NCI-H69 (cell line): Measurements from ENCODE around the gene SYT8.
A peak's percentile ranks its signal among the peaks of the same experiment; 100 is the strongest.
"Not testable (repeated sequence)": the region's sequence is repeated elsewhere in the genome, so short reads cannot be mapped to it uniquely, and the experiment has no call there.

Experiments used
- DNase-seq: peaks from one replicate; lab custom pipeline; 2025; lab: John Stamatoyannopoulos, UW

SYT8 gene, protein sequence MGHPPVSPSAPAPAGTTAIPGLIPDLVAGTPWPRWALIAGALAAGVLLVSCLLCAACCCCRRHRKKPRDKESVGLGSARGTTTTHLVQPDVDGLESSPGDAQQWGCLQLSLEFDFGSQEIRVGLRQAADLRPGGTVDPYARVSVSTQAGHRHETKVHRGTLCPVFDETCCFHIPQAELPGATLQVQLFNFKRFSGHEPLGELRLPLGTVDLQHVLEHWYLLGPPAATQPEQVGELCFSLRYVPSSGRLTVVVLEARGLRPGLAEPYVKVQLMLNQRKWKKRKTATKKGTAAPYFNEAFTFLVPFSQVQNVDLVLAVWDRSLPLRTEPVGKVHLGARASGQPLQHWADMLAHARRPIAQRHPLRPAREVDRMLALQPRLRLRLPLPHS

DNA sequence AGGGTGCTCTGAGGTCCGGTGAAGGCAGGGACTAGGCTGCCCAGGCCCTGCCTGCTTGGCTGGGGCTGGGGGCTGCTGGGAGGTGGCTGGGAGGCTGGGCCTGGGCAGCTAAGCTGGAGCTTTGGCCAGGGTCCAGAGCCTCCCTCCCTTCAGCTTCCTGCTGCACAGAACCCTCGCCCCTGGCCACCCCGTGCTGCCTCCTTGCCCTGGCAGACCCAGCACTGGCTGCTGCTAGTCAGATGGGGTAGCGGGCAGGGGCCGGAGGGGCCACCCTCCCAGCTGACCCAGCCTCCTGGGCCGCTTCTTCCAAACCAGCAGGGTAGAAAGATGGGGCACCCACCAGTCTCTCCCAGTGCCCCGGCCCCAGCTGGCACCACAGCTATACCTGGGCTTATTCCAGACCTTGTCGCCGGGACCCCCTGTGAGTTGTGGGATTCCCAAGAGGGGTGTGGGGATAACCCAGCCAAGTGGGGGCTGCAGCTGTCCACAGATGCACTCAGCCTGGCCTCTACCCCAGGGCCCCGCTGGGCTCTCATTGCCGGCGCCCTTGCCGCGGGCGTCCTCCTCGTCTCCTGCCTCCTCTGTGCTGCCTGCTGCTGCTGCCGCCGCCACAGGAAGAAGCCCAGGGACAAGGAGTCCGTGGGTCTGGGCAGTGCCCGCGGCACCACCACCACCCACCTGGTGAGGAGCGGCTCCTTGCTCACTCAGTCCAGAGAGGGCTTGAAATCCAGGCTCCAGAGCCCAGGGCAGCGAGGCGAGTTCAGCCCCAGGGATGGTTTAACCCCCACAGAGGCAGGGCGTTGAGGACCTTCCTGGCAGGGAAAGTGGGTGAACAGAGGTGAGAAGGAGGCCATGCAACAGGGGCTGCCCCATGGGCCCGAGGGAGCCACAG lies at the start of gene SYT8:
SYT8 (plus strand) TSS at position 212 of the 892 bp plus-strand sequence; CDS start at position 328, 116 bp downstream.
- peak; percentile 47 for DNase-seq

DNA sequence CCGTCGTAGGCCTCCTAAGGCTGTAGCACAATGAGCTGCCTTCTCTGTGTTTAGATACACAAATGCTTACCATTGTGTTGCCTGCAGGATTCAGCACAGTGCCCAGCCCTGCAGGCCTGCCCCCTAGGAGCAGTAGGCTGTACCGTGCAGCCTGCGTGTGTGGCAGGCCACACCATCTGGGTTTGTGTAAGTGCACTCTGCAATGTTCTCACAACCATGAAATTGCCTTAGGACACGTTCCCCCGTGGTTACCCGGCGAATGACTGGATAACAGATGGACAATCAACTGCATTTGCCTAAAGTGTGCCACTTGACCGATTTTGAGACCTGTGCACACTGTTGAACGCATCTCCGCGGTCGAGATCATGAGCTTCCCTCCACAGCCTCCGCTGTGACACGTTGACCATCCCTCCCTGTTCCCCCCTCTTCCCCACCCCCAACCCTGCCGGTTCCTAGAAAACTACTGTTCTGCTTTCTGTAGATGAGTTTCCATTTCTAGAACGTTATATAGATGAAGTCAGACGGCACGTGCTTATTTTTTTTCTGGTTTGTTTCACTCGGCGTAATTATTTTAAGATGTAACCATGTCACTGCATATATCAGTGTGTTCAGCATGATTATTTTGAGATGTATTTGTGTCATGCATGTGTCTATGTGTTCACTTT lies 48.9 kb upstream of the SYT8 start:
- DNase-seq = peak; percentile 73

DNA sequence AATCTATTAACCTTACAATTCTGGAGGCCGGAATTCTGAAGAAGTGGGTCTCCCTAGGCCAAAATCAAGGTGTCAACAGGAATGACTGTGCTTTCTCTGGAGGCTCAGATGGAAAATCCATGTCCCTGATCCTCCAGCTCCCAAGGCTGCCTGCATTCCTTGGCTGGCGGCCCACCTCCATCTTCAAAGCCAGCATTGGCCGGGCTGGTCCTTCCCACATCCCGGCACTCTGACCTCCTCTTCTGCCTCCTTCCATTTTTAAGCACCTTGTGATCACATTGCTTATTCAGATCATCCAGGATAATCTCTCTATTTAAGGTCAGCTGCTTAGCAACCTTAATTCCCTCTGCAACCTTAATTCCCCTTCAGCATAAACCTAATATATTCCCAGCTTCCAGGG lies 48.3 kb upstream of the SYT8 start:
- DNase-seq = no peak

DNA sequence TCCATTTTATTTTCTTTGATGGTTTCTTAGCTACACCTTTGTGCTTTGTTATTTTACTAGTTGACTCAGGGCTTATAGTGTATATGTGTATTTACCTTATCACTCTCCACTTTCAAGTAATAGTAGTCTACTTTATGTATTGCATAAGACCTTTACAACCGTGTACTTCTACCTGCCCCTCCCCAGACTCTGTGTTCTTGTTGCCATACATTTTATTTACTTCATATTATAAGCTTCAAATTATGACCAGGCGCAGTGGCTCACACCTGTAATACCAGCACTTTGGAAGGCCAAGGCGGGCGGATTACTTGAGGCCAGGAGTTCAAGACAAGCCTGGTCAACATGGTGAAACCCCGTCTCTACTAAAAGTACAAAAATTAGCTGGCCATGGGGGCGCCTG lies 42.9 kb upstream of the SYT8 start:
- no peak for DNase-seq

DNA sequence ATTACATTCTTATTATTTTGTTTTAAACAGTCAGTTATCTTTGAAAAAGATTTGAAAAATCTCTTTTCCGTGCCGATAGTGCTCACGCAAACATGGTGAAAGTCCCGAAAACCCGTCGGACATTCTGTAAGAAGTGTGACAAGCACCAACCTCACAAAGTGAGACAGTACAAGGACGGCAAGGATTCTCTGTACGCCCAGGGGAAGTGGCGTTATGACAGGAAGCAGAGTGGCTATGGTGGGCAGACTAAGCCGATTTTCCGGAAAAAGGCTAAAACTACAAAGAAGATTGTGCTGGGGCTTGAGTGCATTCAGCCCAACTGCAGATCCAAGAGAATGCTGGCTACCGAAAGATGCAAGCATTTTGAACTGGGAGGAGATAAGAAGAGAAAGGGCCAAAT lies 42.3 kb upstream of the SYT8 start:
- DNase-seq = no peak

DNA sequence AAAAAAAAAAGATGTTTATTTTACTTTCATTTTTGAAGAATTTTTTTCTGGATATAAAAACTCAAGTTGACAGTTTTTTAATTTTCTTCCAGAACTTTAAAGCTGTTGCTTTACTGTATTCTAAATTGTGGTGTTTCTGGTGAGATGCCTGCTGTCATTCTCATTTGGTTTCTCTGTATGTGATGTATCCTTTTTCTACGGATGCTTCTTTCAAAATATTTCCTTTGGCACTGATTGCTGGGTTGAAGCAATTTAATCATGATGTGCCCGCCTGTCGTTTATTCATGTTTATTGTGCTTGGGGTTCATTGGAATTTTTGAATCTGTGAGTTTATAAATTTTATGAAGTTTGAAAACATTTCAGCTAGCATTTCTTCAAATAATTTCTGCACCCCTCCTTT lies 41.7 kb upstream of the SYT8 start:
- DNase-seq = no peak

DNA sequence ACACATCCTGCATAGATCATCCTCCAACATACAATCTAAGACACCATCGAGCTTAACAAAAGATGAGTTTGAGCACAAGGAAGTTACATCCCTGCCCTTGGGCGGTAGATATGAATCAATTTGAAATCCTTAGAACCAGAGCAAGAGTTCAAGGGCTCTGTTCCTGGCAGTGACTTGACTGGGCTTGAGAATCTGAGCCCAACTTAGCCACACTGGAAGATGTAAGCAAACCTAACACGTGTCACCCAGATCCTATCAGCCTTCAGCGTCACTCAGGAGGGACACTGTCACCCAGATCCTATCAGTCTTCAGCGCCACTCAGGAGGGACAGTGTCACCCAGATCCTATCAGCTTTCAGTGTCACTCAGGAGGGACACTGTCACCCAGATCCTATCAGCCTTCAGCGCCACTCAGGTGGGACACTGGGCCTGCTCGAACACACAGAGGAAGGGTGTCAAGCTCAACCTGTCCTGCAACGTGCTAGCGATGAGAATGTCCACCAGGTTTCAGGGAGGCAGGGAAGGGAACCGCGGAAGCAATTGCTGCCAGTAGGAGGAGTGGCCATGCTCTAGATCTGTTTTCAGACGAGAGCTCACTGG lies 38.3 kb upstream of the SYT8 start:
- no peak for DNase-seq

DNA sequence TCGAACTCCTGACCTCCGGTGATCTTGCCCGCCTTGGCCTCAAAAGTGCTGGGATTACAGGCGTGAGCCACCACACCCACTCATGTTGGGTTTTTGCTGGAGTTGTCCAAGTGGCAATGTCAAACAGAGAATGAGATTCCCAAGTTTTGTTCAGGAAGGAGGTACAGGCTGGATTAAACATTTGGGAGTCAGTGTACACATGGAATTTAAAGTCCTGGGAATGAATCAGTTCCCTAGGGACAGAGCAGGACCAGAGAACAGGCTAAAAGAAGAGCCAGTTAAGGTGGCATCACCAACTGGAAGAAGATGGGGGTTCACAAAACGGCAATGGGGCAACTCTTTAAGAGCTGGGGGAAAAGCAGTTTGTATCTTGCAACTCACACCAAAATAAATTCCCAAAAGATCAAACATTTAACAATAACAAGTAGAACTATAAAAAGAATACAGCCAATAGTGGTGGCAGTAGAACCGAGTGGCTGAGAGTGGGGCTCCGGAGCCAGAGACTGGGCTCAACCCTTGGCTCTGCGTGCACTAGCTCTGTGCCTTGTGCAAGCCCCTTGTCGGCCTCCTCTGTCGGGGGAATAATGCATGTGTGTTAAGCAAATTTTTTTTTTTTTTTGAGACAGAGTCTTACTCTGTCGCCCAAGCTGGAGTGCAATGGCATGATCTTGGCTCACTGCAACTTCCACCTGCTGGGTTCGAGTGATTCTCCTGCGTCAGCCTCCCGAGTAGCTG lies 37.2 kb upstream of the SYT8 start:
- DNase-seq = no peak

DNA sequence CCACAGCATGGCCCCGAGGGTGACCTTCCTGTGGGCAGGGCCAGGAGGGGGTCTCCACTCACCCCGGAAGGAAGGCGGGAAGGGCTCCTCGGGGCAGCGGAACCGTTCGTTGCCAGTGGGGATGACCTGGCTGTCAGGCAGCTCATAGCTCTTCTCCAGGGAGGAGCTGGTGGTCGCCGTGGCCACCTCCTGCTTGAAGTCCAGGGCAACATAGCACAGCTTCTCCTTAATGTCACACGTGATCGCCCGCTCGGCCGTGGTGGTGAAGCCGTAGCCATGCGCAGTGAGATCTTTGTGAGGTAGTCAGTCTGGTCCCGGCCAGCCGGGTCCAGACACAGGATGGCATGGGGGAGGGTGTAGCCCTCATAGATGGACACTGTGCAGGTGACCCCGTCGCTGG lies 31.5 kb upstream of the SYT8 start:
- DNase-seq = no peak

DNA sequence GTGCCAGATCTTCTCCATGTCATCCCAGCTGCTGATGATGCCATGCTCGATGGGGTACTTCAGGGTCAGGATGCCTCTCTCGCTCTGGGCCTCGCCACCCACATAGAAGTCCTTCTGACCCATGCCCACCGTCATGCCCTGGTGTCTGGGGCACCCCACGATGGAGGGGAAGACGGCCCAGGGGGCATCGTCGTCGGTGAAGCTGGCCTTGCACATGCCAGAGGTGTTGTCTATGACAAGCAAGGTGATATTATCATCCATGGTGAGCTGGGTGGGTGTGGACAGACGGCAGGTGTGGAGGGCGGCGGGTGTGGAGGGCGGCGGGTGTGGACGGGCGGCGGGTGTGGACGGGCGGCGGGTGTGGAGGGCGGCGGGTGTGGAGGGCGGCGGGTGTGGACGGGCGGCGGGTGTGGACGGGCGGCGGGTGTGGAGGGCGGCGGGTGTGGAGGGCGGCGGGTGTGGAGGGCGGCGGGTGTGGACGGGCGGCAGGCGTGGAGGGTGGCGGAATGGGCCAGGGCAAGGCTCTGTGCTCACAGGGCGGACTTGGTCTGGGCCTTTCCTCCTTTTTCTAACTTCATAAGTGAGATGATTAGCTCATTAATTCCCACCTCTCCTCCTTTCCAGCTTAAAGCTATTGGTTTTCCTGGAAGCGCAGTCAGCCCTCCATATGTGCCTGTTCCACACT lies 30.8 kb upstream of the SYT8 start:
- DNase-seq = not testable (repeated sequence)

DNA sequence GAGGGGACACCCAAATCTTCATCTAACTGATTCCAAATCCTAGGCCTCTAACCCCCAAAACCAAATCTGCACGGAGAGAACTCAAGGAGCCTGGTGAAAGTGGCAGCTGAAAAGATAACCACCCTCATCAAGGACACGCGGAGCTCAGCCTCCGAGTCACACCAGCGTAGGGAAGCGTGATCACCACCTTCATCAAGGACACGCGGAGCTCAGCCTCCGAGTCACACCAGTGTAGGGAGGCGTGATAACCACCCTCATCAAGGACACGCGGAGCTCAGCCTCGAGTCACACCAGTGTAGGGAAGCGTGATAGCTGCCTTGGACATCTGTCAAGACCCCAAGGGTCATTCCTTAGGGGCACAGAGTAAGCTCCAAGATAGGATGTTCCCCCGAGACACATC lies 29.3 kb upstream of the SYT8 start:
- DNase-seq = no peak

DNA sequence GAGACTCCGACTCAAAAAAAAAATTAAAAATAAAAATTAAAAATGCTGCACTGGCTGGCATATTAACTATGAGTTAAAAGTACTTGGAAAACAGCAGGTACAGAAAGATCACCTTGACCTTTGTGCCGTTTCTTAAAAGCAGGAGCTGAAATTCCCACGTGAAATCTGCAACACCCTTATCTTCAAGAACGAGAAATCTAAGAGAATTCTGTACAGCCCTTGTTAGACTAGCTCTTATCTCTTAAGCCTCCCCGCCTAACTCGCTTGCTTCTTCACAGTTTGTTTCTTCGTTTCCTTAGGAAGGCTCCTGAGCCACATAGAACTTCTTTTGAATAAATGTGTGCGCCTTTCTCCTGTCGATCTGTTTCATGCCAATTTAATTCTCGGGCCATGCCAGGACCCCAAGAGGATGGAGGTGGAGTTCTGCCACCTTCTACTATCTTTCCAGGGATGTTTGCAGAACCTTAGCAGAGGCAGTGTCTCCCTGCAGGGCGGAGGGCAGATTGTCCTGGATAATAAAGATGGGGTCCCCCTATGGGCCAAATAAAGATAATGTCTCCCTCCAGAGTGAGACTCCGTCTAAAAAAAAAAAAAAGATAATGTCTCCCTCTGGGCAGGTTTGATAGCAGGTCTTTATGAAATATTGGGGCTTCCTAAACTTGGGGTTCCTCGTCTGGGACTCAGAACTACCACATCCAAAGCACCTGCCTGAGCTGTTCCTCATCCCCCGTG lies 27.4 kb upstream of the SYT8 start:
- DNase-seq = no peak

DNA sequence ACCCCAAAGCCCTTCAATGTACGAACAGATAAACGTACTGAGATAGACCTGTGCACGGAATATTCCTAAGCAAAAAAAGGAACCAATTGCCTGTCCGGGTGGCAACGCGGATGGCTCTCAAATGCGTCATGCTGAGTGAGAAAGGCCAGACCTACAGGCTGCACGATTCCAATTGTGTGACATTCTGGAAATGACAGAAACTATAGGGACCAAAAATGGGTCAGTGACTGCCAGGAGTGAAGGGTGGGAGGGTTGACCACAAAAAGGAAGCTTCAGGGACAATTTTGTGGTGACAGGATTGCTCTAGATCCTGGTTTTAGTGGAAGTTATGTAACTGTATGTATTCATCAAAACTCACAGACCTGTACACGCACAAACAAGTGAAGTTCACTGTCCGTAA lies 24.0 kb upstream of the SYT8 start:
- no peak for DNase-seq

DNA sequence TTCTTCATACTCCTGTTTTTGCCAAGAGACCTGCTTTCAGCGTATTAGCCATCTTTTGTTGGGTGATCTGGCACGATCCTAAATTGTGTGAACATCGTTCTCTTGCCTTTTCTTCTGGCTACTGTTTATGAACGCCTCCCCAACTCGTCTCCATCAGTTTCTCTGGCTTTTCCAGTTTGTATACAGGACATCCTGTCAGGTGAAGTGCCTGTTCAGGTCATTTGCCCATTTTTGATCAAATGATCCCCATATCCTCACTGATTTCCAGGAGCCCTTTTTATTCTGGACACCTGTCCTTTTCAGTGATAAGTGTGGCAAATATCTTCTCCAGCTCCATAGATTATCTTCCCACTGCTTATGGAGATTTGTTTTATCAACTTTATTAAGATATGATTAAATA lies 22.5 kb upstream of the SYT8 start:
- DNase-seq = no peak

DNA sequence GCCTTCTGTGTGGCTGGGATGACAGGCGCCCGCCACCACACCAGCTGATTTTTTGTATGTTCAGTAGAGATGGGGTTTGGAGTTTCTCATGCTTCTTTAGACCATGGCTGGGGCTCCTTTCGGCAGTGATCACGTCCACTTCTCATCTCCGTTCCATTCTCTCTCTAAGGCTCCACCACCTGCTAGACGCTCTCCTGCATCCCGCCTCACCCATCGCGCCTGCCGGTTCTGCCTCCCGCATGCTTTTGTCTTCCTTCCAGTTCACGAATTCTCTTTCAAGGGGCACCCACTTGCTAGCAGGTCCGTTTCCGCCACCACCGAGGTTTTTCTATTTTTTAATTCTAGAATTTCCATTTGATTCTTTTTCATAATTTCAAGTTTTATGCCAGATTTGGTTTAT lies 22.0 kb upstream of the SYT8 start:
- DNase-seq = no peak

DNA sequence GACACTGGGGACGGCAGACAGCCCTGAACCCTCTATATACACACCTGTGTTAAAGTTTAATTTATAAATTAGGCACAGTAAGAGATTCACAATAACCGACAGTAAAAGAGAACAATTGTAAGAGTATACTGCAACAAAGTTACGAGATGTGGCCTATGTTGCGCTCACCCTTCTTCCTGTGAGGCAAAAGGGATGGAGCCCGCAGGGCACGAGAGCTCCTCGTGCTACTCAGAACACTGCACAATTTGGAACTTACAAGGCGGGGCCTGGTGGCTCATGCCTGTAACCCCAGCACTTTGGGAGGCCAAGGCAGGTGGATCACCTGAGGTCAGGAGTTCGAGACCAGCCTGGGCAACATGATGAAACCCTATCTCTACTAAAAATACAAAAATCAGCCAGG lies 21.4 kb upstream of the SYT8 start:
- not testable (repeated sequence) for DNase-seq

DNA sequence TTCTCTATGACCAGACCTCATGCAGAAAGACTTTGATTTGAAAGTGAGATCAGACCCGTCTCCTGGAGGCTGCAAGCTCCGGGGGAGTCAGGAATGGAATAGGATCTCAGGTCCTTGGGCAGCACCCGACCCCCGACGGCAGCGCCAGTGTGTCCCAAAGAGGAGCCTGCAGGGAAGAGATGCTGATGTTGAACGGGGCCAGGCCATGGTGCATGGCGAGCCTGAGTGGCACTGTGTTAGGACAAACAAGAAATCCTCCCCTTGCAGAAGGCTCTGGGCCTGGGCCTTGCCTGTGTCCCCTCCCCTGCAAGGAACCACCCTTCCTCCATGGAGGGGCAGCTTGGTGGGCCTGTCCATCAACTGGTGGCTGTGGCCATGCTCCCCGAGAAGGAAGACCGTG lies 20.1 kb upstream of the SYT8 start:
- no peak for DNase-seq

DNA sequence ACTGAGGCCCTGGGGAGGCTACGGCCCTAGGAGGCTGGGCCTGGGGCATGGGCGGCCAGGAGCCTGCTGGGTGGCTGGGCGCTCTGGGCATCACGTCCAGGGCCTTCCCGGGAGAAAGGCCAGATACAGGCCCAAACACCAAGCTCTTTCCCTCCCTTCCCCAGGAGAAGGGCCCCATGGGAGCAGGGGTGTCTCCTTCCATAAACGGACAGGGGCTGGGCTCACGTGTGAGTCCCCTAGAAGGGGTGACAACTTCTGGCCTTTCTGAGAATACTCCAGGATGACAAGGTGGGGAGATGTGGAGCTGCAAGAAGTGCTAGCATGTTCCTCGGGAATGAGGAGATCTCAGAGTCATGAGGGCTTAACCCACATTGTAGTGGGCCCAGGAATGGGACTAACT lies 19.5 kb upstream of the SYT8 start:
- no peak for DNase-seq

DNA sequence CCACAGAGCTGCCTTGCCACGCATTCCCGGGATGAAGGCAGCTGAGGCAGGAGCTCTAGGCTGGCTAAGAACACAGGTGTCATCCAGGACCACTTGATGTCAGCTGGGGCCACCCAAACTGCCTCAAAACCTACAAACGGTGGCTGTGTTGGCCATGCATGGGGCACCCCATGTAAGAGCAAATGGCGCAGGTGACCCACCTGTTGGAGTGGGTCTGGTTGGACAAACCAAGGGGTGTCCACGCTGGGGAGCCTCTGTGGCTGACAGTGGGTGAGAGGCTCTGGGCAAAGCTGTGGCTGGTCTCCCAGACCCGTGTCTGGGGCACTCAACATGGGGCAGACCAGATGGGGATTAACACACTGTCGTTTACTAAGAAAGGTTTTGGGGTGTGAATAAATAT lies 19.0 kb upstream of the SYT8 start:
- no peak for DNase-seq

DNA sequence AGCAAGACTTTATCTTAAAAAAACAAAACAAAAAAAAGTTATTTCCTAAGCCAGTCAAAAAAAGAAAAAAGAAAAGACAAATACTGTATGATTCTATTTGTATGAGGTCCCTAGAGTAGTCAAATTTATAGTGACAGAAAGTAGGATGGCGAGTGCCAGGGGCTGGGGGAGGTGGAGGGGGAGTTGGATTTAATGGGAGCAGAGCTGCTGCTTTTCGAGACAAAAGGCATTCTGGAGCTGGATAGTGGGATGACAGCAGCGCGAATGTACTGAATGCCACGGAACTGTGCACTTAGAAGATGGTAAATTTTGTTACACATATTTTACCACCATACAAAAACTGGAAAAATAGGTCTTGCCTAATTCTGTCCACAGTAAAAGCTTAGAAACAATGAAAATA lies 17.8 kb upstream of the SYT8 start:
- DNase-seq = no peak
